ENCODE measurements around the gene C16orf89.

- no peak for TF ChIP-seq ZNF274 (IDR thresholded peaks at IDR 0.05; ENCODE audit: low read depth, low read length)
- TF ChIP-seq YY1 (IDR thresholded peaks at IDR 0.05; ENCODE audit: insufficient read depth, insufficient read length), result no peak
Observed at GRCh38 chr16:5005916-5006315, 59.8 kb downstream of the C16orf89 start.
